Stimulated activated memory B cell treated with anti-CD40 and anti-IgM and Interleukin-4, amounts not matched to agents 10 μg/mL and 1 μg/mL and 100 μg/mL, for 72 hours (primary cell): ENCODE data around the gene CAND2.
"Not testable (repeated sequence)": the region's sequence is repeated elsewhere in the genome, so short reads cannot be mapped to it uniquely, and the experiment has no call there.

Source experiments
- ATAC-seq: fragments of 150-1000 bp; cut with Tn5 transposase; 2 replicates; pipeline ENCODE4 v1.10.0; 2021
- H3K27ac Mint-ChIP-seq: one replicate; pipeline ENCODE4 v1.8.0; 2022; ENCODE audit warnings: mild to moderate bottlenecking, mixed read lengths
- H3K27me3 Mint-ChIP-seq: one replicate; pipeline ENCODE4 v1.8.0; 2022; ENCODE audit warnings: mixed read lengths
- H3K36me3 Mint-ChIP-seq: one replicate; pipeline ENCODE4 v1.8.0; 2022; ENCODE audit warnings: mixed read lengths
- H3K4me1 Mint-ChIP-seq: one replicate; pipeline ENCODE4 v1.8.0; 2022; ENCODE audit warnings: mixed read lengths
- H3K4me3 Mint-ChIP-seq: one replicate; pipeline ENCODE4 v1.8.0; 2022; ENCODE audit warnings: mild to moderate bottlenecking, moderate library complexity, mixed read lengths
- H3K9me3 Mint-ChIP-seq: one replicate; pipeline ENCODE4 v1.8.0; 2022; ENCODE audit warnings: mixed read lengths

The CAND2 gene

DNA sequence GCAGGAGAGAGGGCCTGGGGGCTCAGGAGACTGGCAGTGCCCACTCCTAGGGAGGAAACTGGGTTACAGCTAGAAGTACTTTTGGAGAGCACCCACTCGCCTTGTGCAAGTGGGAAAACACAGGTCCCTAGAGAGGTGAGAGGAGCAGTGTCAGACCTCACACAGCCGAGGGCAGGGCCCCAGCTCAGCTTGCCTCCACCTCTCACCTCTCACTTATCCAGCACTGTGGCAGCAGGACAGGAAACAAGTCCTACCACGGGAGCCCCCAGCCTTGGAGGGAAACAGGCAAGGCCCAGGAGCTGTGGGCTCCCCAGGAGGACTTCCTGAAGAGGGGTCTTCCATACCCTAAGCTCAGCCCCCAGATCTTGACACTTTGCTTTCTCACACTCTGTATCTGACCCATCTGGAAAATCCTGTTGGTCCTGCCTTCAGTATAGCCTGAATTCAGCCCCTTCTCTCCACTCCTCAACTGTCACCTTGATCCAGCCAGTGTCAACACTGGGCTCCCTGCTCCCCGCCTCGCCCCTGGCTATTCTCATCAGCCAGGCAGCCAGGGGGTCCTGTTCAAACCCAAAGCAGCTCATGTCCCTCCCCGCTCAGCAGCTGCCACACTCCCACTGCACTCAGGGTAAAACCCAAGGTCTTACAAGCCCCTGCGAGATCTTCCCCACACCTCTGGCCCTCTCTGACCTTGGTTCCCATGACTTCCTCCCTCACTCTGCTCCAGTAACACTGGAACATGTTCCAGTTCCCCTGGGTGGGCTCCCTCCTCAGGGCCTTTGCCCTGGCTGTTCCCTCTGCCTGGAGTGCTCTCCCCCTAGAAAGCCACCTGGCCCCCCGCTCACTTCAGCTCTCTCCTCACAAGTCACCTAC lies 36.6 kb upstream of the CAND2 start:
- Mint-ChIP-seq H3K4me1 (peaks cover 27% of the 10 kb centered on the region), H3K36me3 (no peaks in the 10 kb centered on the region), H3K27me3 (peaks cover 40% of the 10 kb centered on the region), H3K27ac (peak overlapping the region; percentile 26), H3K4me3 (no peak overlapping the region), H3K9me3 (peaks cover 2% of the 10 kb centered on the region)
- ATAC-seq, result peak; percentile 57

DNA sequence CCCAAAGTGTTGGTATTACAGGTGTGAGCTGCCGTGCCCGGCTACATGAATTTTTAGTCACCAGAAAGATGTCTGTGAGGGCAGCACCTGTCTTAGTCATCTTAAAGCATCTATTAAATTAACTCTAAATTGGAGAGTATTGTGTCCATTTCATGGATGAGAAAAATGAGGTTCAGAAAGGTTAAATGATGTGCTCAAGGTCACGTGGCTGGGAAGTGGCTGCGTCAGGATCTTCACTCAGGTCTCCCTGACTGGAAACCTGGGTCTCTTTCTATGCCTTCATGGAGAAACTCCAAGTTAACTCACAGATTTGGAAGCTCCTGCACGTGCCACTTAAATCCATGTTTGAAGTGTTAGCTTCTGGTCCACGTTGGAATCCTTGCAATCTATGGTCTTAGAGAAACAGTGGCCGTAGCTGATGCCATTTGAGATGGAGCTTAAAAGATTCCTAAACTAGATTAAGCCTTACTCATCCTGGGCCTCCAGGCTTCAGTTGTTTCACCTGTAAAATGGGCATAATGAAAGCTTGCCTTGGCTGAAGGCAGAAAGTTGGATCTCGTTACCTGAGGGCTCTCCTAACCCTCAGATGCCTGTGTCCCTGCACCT lies 32.2 kb upstream of the CAND2 start:
- Mint-ChIP-seq H3K4me1 (peaks cover 13% of the 10 kb centered on the region), H3K27me3 (peaks cover 33% of the 10 kb centered on the region), H3K4me3 (no peak overlapping the region), H3K27ac (no peak overlapping the region), H3K36me3 (no peaks in the 10 kb centered on the region), H3K9me3 (no peaks in the 10 kb centered on the region)
- ATAC-seq, result no peak

DNA sequence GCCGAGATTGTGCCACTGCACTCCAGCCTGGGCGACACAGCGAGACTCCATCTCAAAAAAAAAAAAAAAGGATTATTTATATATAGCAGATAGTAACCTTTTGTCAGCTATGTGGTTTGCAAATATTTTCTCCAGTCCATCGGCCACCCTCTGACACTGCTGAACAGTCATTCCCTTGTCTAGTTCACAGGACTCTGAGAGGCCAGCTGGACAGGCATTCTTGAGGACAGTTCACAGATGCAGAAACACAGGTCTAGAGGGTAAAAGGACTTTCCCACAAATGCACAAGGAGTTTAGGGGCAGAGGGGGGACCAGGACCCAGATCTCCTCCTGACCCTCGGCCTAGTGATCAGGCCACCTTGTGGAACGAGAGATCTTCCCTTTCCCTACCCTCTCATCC lies 29.9 kb upstream of the CAND2 start:
- Mint-ChIP-seq H3K9me3 (no peaks in the 10 kb centered on the region), H3K4me3 (no peak overlapping the region), H3K27me3 (peaks cover 14% of the 10 kb centered on the region), H3K36me3 (no peaks in the 10 kb centered on the region), H3K4me1 (no peaks in the 10 kb centered on the region), H3K27ac (no peak overlapping the region)
- ATAC-seq, result no peak

DNA sequence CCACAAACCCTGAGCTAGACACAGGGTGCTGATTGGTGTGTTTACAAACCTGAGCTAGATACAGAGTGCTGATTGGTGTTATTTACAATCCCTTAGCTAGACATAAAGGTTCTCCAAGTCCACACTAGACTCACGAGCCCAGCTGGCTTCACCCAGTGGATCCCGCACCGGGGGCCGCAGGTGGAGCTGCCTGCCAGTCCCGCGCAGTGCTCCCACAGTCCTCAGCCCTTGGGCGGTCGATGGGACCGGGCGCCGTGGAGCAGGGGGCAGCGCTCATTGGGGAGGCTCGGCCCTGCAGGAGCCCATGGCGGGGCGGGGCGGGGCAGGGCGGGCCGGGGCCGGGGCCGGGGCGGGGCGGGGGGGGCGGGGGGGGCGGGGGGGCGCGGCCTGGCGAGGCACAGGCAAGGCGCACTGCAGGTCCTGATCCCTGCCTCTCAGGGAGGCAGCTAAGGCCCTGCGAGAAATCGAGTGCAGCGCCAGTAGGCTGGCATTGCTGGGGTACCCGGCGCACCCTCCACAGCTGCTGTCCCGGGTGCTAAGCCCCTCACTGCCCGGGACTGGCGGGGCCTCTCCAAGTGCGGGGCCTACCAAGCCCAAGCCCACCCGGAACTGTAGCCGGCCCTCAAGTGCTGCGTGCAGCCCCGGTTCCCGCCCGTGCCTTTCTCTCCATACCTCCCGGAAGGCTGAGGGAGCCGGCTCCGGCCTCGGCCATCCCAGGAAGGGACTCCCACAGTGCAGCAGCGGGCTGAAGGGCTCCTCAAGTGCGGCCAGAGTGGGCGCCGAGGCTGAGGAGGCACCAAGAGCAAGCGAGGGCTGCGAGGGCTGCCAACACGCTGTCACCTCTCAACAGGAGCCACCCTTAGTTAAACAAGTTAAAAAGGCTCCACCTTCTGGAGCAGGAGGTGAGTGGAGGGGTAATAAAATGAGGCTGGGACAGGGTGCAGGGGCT lies 27.6 kb upstream of the CAND2 start:
- Mint-ChIP-seq H3K9me3 (peaks cover 9% of the 10 kb centered on the region), H3K36me3 (peaks cover 5% of the 10 kb centered on the region), H3K27ac (no peak overlapping the region), H3K27me3 (peaks cover 14% of the 10 kb centered on the region), H3K4me1 (peaks cover 8% of the 10 kb centered on the region), H3K4me3 (no peak overlapping the region)
- ATAC-seq, result no peak

DNA sequence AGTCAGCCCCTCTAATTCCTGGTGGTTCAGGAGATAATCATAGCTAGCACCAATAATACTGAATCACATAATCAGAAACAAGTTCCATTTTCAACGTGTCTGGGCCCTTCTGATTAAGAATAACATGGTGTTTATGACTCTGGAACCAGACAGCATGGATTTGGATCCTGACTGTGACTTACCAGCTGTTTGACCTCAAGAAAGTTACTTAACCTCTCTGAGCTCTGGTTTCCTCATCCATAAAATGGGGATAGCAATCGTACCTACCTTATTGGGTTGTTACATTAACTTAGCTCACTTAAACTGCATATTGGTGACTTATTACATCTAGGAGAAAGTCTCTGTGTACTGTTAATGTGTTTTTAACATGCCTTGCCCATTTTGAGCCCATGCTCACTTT lies 26.7 kb upstream of the CAND2 start:
- H3K4me1 Mint-ChIP-seq, result peaks cover 8% of the 10 kb centered on the region

DNA sequence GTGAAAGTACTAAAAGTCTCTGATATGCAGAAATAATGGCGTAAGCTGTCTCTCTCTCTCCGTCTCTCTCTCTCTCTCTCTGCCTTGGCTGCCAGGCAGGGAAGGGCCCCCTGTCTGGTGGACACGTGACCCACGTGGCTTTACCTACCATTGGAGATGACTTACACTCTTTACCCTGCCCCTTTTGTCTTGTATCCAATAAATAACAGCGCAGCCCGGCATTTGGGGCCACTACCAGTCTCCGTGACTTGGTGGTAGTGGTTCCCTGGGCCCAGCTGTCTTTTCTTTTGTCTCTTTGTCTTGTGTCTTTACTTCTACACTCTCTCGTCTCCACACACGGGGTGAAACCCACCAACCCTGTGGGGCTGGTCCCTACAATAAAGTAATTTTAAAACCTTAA lies 25.2 kb upstream of the CAND2 start:
- H3K27ac Mint-ChIP-seq, result no peak overlapping the region
- peaks cover 5% of the 10 kb centered on the region for H3K36me3 Mint-ChIP-seq
- no peak for ATAC-seq
- peaks cover 8% of the 10 kb centered on the region for H3K4me1 Mint-ChIP-seq
- H3K27me3 Mint-ChIP-seq, result peaks cover 14% of the 10 kb centered on the region
- H3K9me3 Mint-ChIP-seq, result peaks cover 14% of the 10 kb centered on the region
- H3K4me3 Mint-ChIP-seq, result no peak overlapping the region

More for the DNA sequence above, 26.7 kb upstream of the CAND2 start:
- Mint-ChIP-seq H3K4me3 (no peak overlapping the region), H3K9me3 (peaks cover 10% of the 10 kb centered on the region), H3K36me3 (peaks cover 5% of the 10 kb centered on the region), H3K27ac (no peak overlapping the region), H3K27me3 (peaks cover 14% of the 10 kb centered on the region)
- ATAC-seq, result no peak

DNA sequence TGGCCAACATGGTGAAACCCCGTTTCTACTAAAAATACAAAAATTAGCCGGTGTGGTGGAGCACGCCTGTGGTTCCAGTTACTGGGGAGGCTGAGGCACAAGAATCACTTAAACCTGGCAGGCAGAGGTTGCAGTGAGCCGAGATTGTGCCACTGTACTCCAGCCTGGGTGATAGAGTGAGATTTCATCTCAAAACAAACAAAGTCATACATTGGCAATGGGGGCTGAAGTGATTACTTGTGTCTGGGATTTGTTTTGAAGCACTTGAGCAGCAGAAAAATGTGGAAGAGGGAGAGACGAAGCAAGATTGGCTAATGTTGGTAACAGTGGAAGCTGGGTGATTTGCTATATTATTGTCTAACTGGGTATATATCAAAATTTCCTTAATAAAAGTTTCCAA lies 24.0 kb upstream of the CAND2 start:
- Mint-ChIP-seq H3K9me3 (peaks cover 14% of the 10 kb centered on the region), H3K27me3 (peaks cover 7% of the 10 kb centered on the region), H3K27ac (no peak overlapping the region), H3K4me1 (peaks cover 8% of the 10 kb centered on the region), H3K36me3 (peaks cover 5% of the 10 kb centered on the region), H3K4me3 (no peak overlapping the region)
- ATAC-seq, result no peak

DNA sequence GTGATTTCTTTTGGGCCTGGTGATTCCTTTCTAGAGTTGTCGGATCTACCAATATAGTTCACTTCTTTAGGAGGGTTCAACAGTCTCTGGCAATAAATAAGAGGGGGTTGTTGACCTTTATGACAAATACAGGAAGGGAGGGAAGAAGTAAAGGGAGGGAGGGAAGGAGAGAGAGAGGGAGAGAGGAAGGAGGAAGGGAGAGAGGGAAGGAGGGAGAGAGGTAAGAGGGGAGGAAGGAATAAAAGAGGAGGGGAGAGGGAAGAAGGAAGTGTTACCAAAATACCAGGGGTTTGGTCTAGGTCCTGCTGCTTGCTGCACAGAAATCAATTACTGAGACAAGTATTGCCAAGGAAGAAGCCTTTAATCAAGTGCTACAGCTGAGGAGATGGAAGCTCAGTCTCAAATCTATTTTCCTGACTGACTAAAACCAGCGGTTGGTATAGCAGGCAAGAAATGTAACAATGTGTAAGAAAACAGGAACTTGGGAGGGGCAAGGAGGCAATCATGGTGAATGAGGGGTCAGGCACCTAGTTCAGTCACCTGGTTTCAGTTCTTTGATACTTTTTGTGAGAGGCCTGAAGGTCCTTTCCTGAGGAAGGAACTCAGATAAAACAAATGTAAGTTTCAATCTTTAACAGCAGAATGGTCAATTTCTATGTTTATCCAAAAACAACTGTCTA lies 23.3 kb upstream of the CAND2 start:
- H3K36me3 Mint-ChIP-seq, result peaks cover 5% of the 10 kb centered on the region
- H3K4me1 Mint-ChIP-seq, result peaks cover 8% of the 10 kb centered on the region
- no peak for ATAC-seq
- peaks cover 14% of the 10 kb centered on the region for H3K9me3 Mint-ChIP-seq
- no peak overlapping the region for H3K4me3 Mint-ChIP-seq
- H3K27ac Mint-ChIP-seq, result no peak overlapping the region
- peaks cover 9% of the 10 kb centered on the region for H3K27me3 Mint-ChIP-seq

DNA sequence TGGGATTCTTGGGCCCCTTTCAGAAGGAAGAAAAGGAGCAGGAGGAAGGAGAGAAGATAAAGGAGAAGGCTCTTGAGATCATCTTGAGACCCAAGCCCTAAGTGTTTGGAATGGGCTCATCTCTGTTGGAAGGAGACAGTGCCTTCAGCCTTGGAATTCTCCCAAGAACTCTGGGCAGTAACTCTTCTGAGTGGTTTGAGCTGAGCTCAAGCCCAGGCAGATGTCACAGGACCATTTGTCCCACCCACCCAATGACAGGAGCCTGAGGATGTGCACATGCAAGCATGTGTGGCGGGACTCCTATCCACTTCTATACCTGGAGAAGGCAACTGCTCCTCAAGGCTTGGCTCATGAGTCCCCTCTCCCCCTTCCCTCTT lies 22.8 kb upstream of the CAND2 start:
- no peak for ATAC-seq
- Mint-ChIP-seq H3K27me3 (peaks cover 9% of the 10 kb centered on the region), H3K9me3 (peaks cover 14% of the 10 kb centered on the region), H3K4me3 (no peak overlapping the region), H3K36me3 (peaks cover 5% of the 10 kb centered on the region), H3K4me1 (peaks cover 8% of the 10 kb centered on the region), H3K27ac (no peak overlapping the region)

DNA sequence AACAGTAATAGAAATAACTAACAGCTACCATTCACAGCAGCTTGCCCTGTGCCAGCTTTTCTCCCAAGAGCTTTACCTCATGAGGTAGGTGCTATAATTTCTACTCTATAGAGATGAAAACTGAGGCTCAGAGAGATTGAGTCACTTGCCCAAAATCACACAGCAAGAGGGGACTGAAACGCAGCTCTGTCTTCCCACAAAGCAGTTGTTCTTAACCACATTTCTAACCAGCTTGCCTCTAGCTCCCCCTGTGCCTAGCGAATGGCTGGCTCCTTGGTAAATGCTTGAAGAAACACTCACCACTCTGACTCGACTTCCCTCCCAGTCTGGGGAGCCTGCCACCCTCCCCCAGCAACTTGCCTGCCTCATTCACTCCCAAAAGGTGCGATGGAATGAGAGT lies 21.9 kb upstream of the CAND2 start:
- no peak overlapping the region for H3K4me3 Mint-ChIP-seq
- peaks cover 14% of the 10 kb centered on the region for H3K9me3 Mint-ChIP-seq
- H3K36me3 Mint-ChIP-seq, result peaks cover 5% of the 10 kb centered on the region
- no peak for ATAC-seq
- H3K27ac Mint-ChIP-seq, result no peak overlapping the region
- peaks cover 8% of the 10 kb centered on the region for H3K4me1 Mint-ChIP-seq
- peaks cover 9% of the 10 kb centered on the region for H3K27me3 Mint-ChIP-seq

DNA sequence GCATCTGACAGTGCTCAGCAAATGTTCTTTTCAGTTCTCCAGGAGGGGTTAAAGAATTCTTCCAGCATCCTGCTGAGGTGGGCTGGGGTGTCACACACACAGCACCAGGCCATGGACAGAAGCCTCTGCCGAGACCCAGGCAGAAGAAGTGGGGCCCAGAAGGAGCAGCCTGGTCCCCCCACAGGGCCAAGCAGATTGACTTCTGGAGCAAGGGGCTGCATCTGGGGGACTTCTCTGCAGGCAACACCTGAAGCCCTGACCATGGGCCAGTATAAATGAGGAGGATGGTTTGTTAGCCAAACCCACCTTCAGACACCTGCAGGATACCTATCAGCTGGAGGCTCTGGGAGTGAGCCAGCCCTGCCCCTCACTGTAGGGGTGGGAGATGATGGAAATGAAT lies 21.3 kb upstream of the CAND2 start:
- peaks cover 8% of the 10 kb centered on the region for H3K4me1 Mint-ChIP-seq
- no peak for ATAC-seq
- H3K4me3 Mint-ChIP-seq, result no peak overlapping the region
- peaks cover 12% of the 10 kb centered on the region for H3K27me3 Mint-ChIP-seq
- H3K9me3 Mint-ChIP-seq, result peaks cover 14% of the 10 kb centered on the region
- H3K27ac Mint-ChIP-seq, result no peak overlapping the region
- peaks cover 5% of the 10 kb centered on the region for H3K36me3 Mint-ChIP-seq

DNA sequence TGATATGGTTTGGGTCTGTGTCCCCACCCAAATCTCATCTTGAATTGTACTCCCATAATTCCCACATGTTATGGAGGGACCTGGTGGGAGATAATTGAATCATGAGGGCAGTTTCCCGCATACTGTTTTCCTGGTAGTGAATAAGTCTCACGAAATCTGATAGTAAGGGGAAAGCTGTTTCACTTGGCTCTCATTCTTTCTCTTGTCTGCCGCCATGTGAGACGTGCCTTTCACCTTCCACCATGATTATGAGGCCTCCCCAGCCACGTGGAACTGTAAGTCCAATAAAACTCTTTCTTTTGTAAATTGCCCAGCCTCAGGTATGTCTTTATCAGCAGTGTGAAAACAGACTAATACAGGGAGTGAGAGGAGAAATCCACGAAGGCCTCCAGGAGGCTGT lies 20.5 kb upstream of the CAND2 start:
- not testable (repeated sequence) for H3K4me3 Mint-ChIP-seq

DNA sequence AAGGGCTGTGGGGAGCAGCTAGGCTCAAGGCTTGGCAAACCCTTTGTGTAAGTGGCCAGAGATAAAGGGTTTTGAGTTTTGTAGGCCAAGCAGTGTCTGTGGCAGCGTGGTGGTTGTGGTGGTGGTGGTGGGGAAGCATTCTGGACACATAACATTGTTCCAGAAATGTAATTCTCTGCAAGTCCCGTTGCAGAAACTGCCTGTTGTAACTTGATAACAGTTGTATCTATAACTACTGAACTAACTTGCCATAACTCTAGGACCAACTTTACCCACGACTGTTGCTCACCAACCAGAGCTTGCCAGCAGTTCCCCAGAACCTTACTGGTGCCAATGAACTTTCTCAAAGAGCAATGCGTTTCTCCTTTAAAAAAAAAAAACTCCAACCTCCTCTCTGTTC lies 19.3 kb upstream of the CAND2 start:
- Mint-ChIP-seq H3K4me1 (peaks cover 8% of the 10 kb centered on the region), H3K27me3 (peaks cover 26% of the 10 kb centered on the region), H3K36me3 (peaks cover 5% of the 10 kb centered on the region)

More for the DNA sequence above, 20.5 kb upstream of the CAND2 start:
- H3K27ac Mint-ChIP-seq, H3K4me1 Mint-ChIP-seq, H3K36me3 Mint-ChIP-seq, ATAC-seq: not testable (repeated sequence)
- Mint-ChIP-seq H3K27me3 (peaks cover 16% of the 10 kb centered on the region), H3K9me3 (peaks cover 14% of the 10 kb centered on the region)

DNA sequence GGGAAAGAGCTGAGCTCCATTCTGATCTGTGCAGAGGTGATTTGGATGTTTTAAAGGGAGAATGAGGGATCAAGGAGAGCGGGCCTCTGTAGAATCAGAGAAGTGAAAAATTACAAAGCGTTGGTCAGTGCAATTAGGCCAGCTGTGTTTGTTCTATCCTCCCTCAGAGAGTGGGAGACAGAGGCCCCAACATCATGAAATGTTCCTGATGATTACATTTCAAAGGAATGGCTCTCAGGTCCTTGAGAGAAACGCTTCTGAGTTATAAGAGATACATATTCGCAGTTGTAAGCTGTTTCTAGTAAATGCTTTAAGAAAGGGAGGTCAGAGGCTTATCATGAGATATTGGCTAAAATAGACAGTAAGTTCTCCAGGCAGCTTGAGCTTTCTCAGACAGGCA lies 15.7 kb upstream of the CAND2 start:
- Mint-ChIP-seq H3K9me3 (peaks cover under 1% of the 10 kb centered on the region), H3K36me3 (no peaks in the 10 kb centered on the region), H3K4me1 (peaks cover 5% of the 10 kb centered on the region), H3K27ac (no peak overlapping the region), H3K27me3 (peaks cover 46% of the 10 kb centered on the region), H3K4me3 (no peak overlapping the region)
- no peak for ATAC-seq

More for the DNA sequence above, 19.3 kb upstream of the CAND2 start:
- Mint-ChIP-seq H3K4me3 (no peak overlapping the region), H3K9me3 (peaks cover 14% of the 10 kb centered on the region), H3K27ac (no peak overlapping the region)
- no peak for ATAC-seq
